Measurements from ENCODE around the gene WDR38.

WDR38 gene

DNA sequence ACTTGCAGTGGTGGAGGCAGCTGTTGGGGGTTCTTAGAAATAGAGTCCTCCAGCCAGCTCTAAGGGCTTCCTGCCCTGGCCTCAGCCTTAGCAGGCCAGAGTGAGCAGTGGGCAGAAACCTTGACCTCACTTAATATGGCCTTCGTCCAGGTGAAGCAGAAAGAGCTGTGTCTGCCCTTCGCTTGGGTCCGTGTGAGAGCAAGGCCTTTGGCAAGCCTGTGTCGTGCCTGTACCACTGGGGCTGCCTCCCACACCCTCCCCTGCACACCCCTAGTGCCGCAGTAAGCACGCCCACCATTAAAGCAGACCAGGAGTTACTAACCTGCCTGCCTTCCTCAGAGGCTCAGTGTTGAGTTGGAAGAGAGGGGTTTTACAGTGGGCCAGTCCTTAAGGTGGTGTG is 22.2 kb downstream of the WDR38 start:
- H3K4me3 ChIP-seq (ENCODE audit: low read length): no peak overlapping the region
- TF ChIP-seq ZNF274 (IDR thresholded peaks at IDR 0.05; ENCODE audit: low read depth, low read length): no peak

DNA sequence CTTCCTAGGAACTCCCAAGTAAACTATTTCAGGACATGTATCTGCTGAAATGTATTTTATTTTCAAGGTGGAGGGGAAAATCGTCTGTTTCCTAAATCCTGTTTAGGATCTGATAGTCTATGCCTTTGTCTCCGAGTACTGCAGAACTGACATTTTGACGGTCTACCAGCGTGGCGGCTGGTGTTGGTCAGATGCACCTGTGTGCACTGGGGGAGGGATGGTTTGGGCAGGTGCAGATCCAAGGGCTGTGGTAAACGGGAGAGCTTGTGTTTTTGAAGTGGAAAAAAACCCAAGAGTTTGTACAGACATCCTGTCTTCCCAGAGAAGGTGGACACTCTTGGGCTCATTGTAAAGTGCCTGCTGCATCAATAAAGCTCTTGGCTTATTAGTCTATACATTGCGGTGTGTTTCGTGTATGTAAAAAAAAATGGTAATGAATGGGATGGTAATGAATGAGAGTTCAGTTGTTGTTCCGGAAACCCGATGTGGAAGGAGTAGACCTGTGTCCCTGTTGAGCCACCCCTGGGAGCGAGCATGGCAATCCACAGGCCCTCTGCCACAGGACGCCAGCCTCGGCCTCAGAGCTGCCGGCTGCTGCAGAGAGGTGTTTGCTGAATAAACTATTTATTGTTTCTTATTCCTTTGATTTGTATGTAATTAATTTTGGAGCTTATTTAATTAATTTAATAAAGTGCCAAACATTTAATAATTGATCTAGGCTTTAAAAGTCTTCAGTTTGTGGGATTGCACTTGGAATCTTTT is 23.9 kb downstream of the WDR38 start:
- TF ChIP-seq ZNF274 (IDR thresholded peaks at IDR 0.05; ENCODE audit: low read depth, low read length): no peak
- H3K4me3 ChIP-seq (ENCODE audit: low read length): no peak overlapping the region

DNA sequence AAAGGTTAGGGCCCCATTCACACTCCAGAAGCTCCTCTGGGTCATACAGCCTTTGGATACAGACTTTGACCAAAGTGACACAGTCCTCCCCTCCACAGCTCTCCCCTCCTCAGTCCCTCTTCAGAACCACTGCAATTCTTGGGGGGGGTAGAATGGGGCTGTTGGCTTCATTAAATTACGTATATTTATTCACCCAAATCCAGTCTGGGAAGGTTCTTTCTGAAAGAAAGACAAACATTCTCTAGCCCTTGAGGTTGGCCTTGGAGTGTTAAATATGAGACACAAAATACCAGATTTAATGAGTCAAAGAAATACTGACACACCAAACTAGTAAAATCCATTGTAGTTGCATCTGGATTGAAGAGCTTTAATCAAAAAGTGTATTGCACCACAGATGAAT is 24.8 kb downstream of the WDR38 start:
- no peak for TF ChIP-seq ZNF274 (IDR thresholded peaks at IDR 0.05; ENCODE audit: low read depth, low read length)
- H3K4me3 ChIP-seq (ENCODE audit: low read length): no peak overlapping the region

DNA sequence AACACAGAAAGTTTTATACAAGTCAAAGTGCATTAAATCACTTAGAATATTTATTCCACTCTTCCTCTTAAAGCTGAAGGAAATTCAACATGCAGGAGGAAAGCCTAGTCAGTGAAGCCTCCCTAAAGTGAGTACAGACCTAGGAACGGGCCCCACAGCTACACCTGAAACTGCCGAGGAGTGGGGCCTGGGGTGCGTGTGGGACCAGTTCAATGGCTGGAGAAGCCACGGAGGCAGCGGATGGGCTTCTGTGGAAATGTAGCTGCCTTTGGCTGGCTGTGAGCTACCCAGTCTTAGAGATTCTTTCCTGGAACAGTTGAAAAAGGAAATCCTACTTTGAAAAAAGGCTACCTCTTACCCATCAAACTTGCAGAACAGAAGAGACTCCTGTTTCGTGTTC is 25.3 kb downstream of the WDR38 start:
- no peak overlapping the region for H3K4me3 ChIP-seq (ENCODE audit: low read length)
- no peak for TF ChIP-seq ZNF274 (IDR thresholded peaks at IDR 0.05; ENCODE audit: low read depth, low read length)

DNA sequence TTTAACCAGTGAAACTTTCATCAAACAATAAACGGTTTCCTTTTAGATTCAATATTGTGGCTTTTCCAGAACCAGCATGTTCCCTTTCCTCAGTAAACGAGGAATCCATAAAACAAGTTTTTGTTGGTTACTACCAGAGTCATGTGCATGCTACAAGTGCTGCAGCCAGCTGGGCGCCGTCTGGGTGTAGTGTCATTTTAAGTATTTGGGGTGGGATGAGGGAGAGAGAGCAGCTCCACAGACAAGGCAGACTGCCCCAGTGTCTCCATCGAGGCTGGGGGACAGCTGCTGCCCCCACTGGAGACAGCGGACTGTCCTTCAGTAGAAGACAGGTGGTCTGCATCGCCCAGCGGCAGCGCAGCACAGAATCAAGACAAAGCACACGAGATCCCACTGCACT is 26.0 kb downstream of the WDR38 start:
- TF ChIP-seq ZNF274 (IDR thresholded peaks at IDR 0.05; ENCODE audit: low read depth, low read length): no peak
- no peak overlapping the region for H3K4me3 ChIP-seq (ENCODE audit: low read length)

DNA sequence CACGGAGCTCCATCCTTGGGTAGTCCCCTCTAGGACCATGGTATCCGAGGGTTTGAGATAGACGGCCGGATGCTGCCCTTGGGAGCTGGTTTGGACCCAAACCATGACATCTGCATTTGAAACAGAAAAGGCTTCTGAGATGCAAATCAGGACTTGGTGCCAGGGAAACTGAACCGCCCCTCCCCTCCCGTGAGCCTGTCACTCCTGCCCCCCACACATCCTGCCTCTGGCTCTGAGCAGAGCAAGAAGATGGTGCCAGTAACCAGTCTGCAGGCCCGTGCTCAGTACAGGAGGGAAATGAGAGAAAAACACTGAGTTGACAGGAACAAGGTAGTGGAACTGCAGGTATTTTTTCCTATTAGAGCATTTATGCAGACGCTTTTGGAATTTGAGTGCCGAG is 27.2 kb downstream of the WDR38 start:
- H3K4me3 ChIP-seq (ENCODE audit: low read length): no peak overlapping the region
- no peak for TF ChIP-seq ZNF274 (IDR thresholded peaks at IDR 0.05; ENCODE audit: low read depth, low read length)

DNA sequence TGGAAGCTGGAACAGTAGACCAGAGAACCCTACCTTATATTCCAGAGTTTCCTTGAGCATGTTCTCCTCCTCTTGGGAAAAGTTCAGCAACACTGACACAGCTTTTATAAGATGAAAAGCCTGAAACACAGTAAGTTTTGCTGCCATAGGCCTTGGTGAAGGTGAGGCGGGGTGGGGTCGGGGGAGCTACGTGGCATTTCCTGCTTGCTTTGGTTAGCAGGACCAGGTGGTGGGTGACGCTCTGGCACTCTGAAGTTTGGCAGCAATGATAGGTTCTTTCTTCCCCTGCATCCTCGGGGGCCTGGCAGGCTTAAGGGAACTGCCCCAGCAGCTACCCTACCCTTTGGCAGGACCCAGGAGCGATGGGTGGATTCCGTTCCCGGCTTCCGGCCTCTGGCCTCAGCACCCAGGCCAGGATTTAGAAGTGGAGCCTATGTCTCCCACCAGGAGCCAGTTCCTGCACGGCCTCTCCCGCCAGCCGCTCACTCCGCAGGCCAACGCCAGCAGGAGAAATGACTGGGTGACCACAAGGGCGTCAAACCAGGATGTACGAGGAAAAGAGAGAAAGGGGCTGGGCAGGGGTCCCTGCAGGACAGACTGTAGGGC is 28.0 kb downstream of the WDR38 start:
- H3K4me3 ChIP-seq (ENCODE audit: low read length): no peak overlapping the region
- no peak for TF ChIP-seq ZNF274 (IDR thresholded peaks at IDR 0.05; ENCODE audit: low read depth, low read length)

DNA sequence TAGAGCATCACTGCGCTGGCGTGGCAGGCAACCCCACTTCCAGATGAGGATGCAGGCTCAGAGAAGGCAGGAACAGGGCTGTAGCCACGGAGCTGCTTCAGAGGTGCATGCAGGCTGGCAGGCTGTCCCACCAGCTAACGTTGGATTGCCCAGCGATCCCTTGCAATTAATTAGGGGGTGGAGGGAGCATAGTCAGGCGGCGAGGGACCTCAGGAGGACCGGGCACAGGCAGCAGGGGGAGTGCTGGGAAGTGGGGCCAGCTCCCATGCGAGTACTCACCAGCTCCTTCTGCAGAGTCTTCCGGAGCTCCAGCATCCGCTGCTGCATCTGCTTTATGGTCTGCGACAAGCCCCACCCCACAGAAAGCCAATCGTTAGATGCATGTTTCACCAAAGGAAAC is 29.0 kb downstream of the WDR38 start:
- TF ChIP-seq ZNF274 (IDR thresholded peaks at IDR 0.05; ENCODE audit: low read depth, low read length): no peak
- H3K4me3 ChIP-seq (ENCODE audit: low read length): no peak overlapping the region

DNA sequence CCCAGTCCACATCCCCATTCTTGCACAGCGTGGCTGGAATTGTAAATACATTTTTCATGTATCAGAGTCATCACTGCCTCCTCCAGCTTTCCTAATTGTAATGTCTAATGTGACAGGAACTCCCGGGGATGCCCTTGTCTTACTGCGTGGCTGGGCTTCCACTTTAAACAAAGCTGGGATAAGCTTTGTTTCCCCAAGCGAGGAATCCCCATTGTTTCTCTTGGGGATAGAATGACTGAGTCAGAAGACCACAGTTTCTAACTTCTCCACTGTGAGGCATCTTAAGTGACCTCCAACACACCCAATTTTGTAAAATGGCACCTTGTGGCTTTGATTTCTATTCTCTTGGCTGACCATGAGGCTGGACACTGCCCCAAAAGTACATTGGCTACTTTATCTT is 31.1 kb downstream of the WDR38 start:
- H3K4me3 ChIP-seq (ENCODE audit: low read length): no peak overlapping the region
- no peak for TF ChIP-seq ZNF274 (IDR thresholded peaks at IDR 0.05; ENCODE audit: low read depth, low read length)

DNA sequence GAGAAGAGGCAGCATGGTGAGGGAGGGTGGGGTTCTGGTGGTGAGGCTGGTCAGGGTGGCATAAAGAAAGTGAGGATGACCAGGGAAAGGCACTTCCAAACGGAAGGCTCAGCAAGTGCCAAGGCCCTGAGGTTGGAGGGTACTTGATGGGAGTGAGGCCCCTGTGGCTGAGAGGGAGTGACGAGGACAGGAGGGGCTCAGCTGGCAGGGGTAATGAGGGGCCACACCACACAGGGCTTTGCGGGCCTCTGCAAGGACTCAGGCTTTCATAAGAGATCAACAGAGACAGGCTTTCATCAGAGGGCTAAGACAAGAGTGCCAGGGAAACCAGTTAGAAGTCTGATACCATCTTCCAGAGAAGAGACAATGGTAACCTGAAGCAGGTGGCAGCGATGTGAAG is 32.3 kb downstream of the WDR38 start:
- H3K4me3 ChIP-seq (ENCODE audit: low read length): no peak overlapping the region
- no peak for TF ChIP-seq ZNF274 (IDR thresholded peaks at IDR 0.05; ENCODE audit: low read depth, low read length)

DNA sequence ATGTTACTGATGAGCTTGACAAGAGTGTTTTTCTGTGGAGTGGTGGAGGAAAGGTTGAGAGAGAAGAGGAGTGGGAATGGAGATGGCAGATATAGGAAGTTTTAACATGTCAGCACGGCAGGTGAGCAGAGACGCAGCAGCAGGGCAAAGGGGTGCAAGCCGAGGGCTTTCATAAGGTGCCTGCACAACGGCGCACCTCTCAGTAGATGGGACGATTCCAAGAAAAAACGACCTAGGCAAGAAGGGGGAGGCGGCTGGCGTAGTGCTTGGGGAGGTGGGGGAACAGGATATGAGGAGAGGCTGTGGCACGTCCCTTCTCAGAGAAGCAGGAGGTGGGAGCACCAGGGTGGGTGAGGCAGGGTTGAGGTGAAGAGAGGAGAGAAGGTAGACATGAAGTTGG is 33.2 kb downstream of the WDR38 start:
- no peak overlapping the region for H3K4me3 ChIP-seq (ENCODE audit: low read length)
- no peak for TF ChIP-seq ZNF274 (IDR thresholded peaks at IDR 0.05; ENCODE audit: low read depth, low read length)

DNA sequence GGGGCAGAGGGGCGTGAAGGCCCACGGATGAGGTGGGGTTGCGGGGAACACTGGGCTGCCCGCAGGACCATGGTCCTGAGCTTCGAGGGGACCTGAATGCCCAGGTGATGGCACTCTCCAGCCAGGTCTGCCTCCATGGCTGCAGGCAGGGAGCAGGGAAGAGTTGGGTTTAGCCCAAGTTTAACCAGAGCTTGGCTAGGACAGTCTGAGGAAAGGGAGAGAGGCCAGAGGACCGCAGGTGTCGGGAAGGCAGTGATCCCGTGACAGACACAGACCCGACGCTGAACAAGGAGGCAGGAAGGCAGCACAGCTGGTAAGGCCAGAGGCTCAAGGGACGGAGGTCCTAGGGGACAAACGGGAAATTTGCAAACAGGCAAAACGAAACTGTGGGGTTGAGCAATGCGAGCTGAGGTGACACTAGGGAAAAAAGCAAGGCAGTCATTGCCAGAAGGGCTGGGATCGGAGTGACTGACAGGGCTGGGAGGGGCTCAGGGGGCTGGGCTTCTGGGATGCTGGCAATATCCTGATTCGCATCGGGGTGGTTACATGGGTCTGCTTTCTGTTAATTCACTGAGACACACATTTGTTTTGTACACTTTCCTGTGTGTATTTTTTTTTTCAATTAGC is 33.7 kb downstream of the WDR38 start:
- TF ChIP-seq ZNF274 (IDR thresholded peaks at IDR 0.05; ENCODE audit: low read depth, low read length): no peak
- H3K4me3 ChIP-seq (ENCODE audit: low read length): no peak overlapping the region

DNA sequence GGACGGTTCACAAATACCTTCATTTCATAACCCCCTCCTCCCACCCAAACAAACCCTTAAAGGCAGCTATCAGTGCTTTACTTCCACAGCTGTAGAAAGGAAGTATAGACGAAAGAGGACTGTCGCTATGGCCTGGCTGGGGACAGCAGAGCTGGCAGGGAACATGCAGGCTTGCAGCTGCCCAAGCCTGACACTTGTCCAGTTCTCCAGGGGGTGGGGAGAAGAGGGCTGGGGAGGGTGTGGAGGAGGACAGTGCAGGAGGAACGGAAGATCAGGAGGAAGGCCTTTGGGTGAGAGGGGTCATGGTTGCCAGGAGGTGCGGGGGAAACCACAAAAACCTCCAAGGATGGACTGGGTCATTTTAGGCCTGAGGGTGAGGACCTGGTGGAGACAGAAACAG is 34.6 kb downstream of the WDR38 start:
- no peak for TF ChIP-seq ZNF274 (IDR thresholded peaks at IDR 0.05; ENCODE audit: low read depth, low read length)
- H3K4me3 ChIP-seq (ENCODE audit: low read length): no peak overlapping the region

DNA sequence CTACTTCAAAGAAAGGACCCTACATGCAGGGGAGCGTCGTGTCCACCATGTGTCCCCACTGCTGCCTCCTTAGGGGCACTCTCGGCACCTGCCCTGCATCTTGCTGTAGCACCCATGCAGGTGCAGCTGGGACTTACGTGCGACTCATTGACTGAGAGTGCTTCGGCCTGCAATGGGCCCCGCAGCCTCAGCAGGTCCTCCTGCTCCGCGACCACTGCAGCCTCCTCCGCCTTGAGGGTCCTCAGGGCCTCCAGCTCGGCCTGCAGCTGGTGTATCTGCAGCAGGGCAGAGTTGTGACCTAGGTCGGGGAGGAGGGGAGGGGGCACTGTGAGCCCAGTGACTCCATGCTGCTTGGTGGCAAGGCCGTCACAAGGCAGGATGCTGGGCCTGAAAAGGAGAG is 35.7 kb downstream of the WDR38 start:
- no peak for TF ChIP-seq ZNF274 (IDR thresholded peaks at IDR 0.05; ENCODE audit: low read depth, low read length)
- H3K4me3 ChIP-seq (ENCODE audit: low read length): no peak overlapping the region

DNA sequence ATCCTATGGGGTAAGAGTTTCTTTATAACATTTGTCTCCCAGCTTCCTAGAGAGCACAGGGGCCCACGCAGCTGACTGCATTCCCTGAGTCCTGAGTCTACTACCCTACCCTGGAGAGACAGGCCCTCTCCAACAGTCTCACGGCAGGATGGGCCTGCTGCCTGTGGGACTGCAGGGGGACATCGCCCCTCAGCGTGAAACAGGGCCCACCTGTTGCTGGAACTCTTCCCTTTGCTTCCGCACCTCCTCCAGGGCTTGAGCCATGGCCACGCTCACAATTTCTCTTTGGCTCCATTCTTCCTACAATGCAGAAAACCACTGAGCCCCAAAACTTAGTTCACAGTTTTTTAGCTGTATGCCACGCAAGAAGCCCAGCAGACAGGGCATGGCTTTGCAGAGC is 36.9 kb downstream of the WDR38 start:
- H3K4me3 ChIP-seq (ENCODE audit: low read length): no peak overlapping the region
- TF ChIP-seq ZNF274 (IDR thresholded peaks at IDR 0.05; ENCODE audit: low read depth, low read length): no peak
